Esophagus squamous epithelium (tissue), 4 donors: ENCODE measurements around the gene DHCR24.
A peak's percentile ranks its signal among the peaks of the same experiment; 100 is the strongest.

Source experiments
- CTCF ChIP-seq, 6 experiments: fragments of 450-650 bp in 4 of 6; fragments of 200-600 bp in 2 of 6; sonication (generic) in 2 of 6; IDR thresholded peaks; one replicate each; pipeline ENCODE4 v1.5.1; 2016 to 2019; ENCODE audit warnings: antibody characterized with exemption in 6 of 6, mild to moderate bottlenecking in 4 of 6, moderate library complexity in 4 of 6
- POLR2A ChIP-seq, 4 donors: fragments of 450-650 bp; IDR thresholded peaks; one replicate each; pipeline ENCODE4 v1.6.1; 2017; ENCODE audit warnings: antibody characterized with exemption in 4 of 4, mild to moderate bottlenecking in 4 of 4, moderate library complexity in 3 of 4

DNA sequence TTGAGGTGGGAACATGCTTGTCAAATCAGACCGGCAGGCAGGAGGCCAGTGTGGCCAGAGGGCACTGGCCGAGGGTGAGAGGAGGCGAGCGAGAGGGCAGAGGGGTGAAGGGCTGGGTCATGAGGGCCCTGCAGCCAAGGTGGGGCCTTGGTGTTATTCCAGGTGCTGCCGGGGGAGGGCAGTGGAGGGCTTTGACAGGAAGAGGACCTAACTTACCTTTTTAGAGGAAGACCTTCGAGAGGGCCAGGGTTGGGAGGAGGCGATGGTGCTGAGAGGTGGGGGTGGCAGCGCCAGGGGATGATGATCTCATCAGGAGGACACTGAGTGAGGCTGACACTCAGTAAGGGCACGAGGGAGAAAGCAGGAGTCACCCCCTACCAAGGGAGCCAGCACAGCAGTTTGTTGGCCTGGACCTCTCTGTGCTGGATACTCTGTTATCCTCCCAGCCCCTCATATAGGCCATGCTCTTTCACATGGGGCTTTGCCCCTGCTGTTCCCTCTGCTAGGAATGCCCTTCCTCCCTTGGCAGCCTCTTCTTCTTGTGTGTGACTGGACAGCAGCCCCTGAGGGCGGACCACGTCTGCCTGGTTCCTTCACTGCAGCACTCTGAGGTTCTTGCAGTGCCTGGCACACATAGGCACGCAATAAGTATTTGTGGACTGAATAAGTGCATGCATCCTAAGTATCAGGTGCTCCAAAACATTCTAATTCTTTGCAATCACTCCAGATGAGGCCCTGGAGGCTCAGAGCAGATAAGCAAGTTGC, 78.4 kb downstream of the DHCR24 start:
- peak in 1 of 6 experiments; percentile 36 for TF ChIP-seq CTCF (IDR thresholded peaks at IDR 0.05)
- no peak for TF ChIP-seq POLR2A (IDR thresholded peaks at IDR 0.05)
